HUDEP-2 (cell line): Measurements from ENCODE around the gene MLEC.
"Not testable (repeated sequence)": the region's sequence is repeated elsewhere in the genome, so short reads cannot be mapped to it uniquely, and the experiment has no call there.

Experiments
- DNase-seq, 76 experiments: peaks; one replicate each; lab custom pipeline; 2025; ENCODE audit not compliant: unreplicated experiment in 76 of 76; lab: John Stamatoyannopoulos, UW

MLEC gene

GRCh38 chr12:120719496-120720233, 32.7 kb downstream of the MLEC start:
- DNase-seq: peak in 44 of 76 experiments; percentile 7 to 62 (median 30)

- DNase-seq: peak in 53 of 76 experiments; percentile 8 to 81 (median 48)
These were observed 33.5 kb downstream of the MLEC start for GRCh38 chr12:120720234-120720986.

GRCh38 chr12:120720987-120721801, 34.2 kb downstream of the MLEC start:
- no peak for DNase-seq

- peak in 2 of 76 experiments; percentile 4 to 8 for DNase-seq
These were observed 34.9 kb downstream of the MLEC start for GRCh38 chr12:120721866-120722265.

GRCh38 chr12:120722784-120723183, 35.8 kb downstream of the MLEC start:
- no peak for DNase-seq

GRCh38 chr12:120724720-120725119, 37.8 kb downstream of the MLEC start:
- no peak for DNase-seq

- no peak for DNase-seq
These were observed 38.3 kb downstream of the MLEC start for GRCh38 chr12:120725151-120725658.

- DNase-seq: peak in 73 of 76 experiments; percentile 18 to 89 (median 71)
These were observed 38.9 kb downstream of the MLEC start, which contains the start of gene ACADS for GRCh38 chr12:120725659-120726509. TSS of gene ACADS (plus strand) at chr12:120725826. CDS start at chr12:120725886, 60 bp downstream.

- no peak for DNase-seq
These were observed 39.5 kb downstream of the MLEC start for GRCh38 chr12:120726510-120726793.

- DNase-seq: no peak
These were observed 40.0 kb downstream of the MLEC start for GRCh38 chr12:120726961-120727360.

- not testable (repeated sequence) for DNase-seq
These were observed 45.2 kb downstream of the MLEC start for GRCh38 chr12:120732198-120732597.

GRCh38 chr12:120733574-120733973, 46.6 kb downstream of the MLEC start:
- no peak for DNase-seq

GRCh38 chr12:120734210-120734609, 47.3 kb downstream of the MLEC start:
- DNase-seq: no peak

- no peak for DNase-seq
These were observed 48.2 kb downstream of the MLEC start for GRCh38 chr12:120735181-120735580.

- no peak for DNase-seq
These were observed 49.7 kb downstream of the MLEC start for GRCh38 chr12:120736404-120737331.

GRCh38 chr12:120737557-120738251, 50.8 kb downstream of the MLEC start:
- DNase-seq: no peak

- DNase-seq: no peak
These were observed 51.5 kb downstream of the MLEC start for GRCh38 chr12:120738252-120739030.
